NT2/D1 (cell line): Measurements from ENCODE around the gene TAPBPL.

Experiments
- SUZ12 ChIP-seq: IDR thresholded peaks from 2 replicates; pipeline ENCODE4 v1.6.1; 2011; ENCODE audit not compliant: insufficient read length, insufficient read depth; ENCODE audit errors: extremely low read depth
- YY1 ChIP-seq: IDR thresholded peaks from 2 replicates; pipeline ENCODE4 v1.6.1; 2011; ENCODE audit not compliant: insufficient read length, insufficient read depth
- ZNF274 ChIP-seq: IDR thresholded peaks from 2 replicates; pipeline ENCODE4 v1.6.1; 2011; ENCODE audit warnings: mild to moderate bottlenecking, low read depth, low read length

- TF ChIP-seq SUZ12: no peak
- TF ChIP-seq YY1: no peak
- no peak for TF ChIP-seq ZNF274
Observed at GRCh38 chr12:6420364-6420763, 31.5 kb upstream of the TAPBPL start.
